Measurements from ENCODE around the gene TMEM229B.

Gene TMEM229B

GRCh38 chr14:67524634-67524963, 36.1 kb upstream of the TMEM229B start:
- no peak overlapping the region for H3K4me3 ChIP-seq (ENCODE audit: low read depth, low read length)
- peak; percentile 28 for DNase-seq (ENCODE audit: low read depth)
- TF ChIP-seq CTCF (conservative IDR thresholded peaks at IDR 0.05; ENCODE audit: low read depth, low read length) = no peak

GRCh38 chr14:67523764-67524633, 35.5 kb upstream of the TMEM229B start:
- no peak for TF ChIP-seq CTCF (conservative IDR thresholded peaks at IDR 0.05; ENCODE audit: low read depth, low read length)
- no peak for DNase-seq (ENCODE audit: low read depth)

GRCh38 chr14:67522270-67522669, 33.7 kb upstream of the TMEM229B start:
- no peak for DNase-seq (ENCODE audit: low read depth)
- no peak overlapping the region for H3K4me3 ChIP-seq (ENCODE audit: low read depth, low read length)
- no peak for TF ChIP-seq CTCF (conservative IDR thresholded peaks at IDR 0.05; ENCODE audit: low read depth, low read length)

More at GRCh38 chr14:67523764-67524633, 35.5 kb upstream of the TMEM229B start:
- no peak overlapping the region for H3K4me3 ChIP-seq (ENCODE audit: low read depth, low read length)

- TF ChIP-seq CTCF (conservative IDR thresholded peaks at IDR 0.05; ENCODE audit: low read depth, low read length) = no peak
- no peak for DNase-seq (ENCODE audit: low read depth)
- no peak overlapping the region for H3K4me3 ChIP-seq (ENCODE audit: low read depth, low read length)
Observed at GRCh38 chr14:67520482-67520881, 32.0 kb upstream of the TMEM229B start.

- H3K4me3 ChIP-seq (ENCODE audit: low read depth, low read length) = no peak overlapping the region
- no peak for TF ChIP-seq CTCF (conservative IDR thresholded peaks at IDR 0.05; ENCODE audit: low read depth, low read length)
Observed at GRCh38 chr14:67519406-67519805, 30.9 kb upstream of the TMEM229B start.

GRCh38 chr14:67517083-67517482, 28.6 kb upstream of the TMEM229B start:
- peak; percentile 23 for DNase-seq (ENCODE audit: low read depth)
- no peak overlapping the region for H3K4me3 ChIP-seq (ENCODE audit: low read depth, low read length)
- peak; percentile 35 for TF ChIP-seq CTCF (conservative IDR thresholded peaks at IDR 0.05; ENCODE audit: low read depth, low read length)

More at GRCh38 chr14:67519406-67519805, 30.9 kb upstream of the TMEM229B start:
- no peak for DNase-seq (ENCODE audit: low read depth)

GRCh38 chr14:67516676-67517075, 28.2 kb upstream of the TMEM229B start:
- no peak overlapping the region for H3K4me3 ChIP-seq (ENCODE audit: low read depth, low read length)
- no peak for DNase-seq (ENCODE audit: low read depth)
- TF ChIP-seq CTCF (conservative IDR thresholded peaks at IDR 0.05; ENCODE audit: low read depth, low read length) = no peak

Measured in choroid plexus epithelial cell (primary cell).